Activated CD4-positive, alpha-beta memory T cell treated with anti-CD3 and anti-CD28 coated beads, Interleukin-2, amount 10 ng/mL, durations not matched to agents 7 days and 5 days (primary cell): ENCODE measurements around the gene CKMT1B. TPM values are rescaled to one million over a fixed set of nuclear protein-coding genes. Genes with fewer than 3 reads are reported as not detected.
"Not testable (repeated sequence)": the region's sequence is repeated elsewhere in the genome, so short reads cannot be mapped to it uniquely, and the experiment has no call there.

Source experiments
- CTCF ChIA-PET: fragments of 350-600 bp; sonication (Branson Sonifier 250); formaldehyde crosslinking; loops from one replicate; lab custom pipeline; 2021; ENCODE audit warnings: antibody characterized with exemption, inconsistent platforms; lab: Charles Lee
- POLR2A ChIA-PET: fragments of 350-600 bp; sonication (Branson Sonifier 250); formaldehyde crosslinking; loops from one replicate; lab custom pipeline; 2021; ENCODE audit warnings: antibody characterized with exemption; lab: Charles Lee
- DNase-seq: peaks from one replicate; pipeline ENCODE4 v3.0.0-alpha.2; 2020
- H3K27ac Mint-ChIP-seq: one replicate; pipeline ENCODE4 v1.8.0; 2021; ENCODE audit warnings: mild to moderate bottlenecking, mixed read lengths
- H3K27me3 Mint-ChIP-seq: one replicate; pipeline ENCODE4 v1.8.0; 2021; ENCODE audit warnings: mixed read lengths
- H3K36me3 Mint-ChIP-seq: one replicate; pipeline ENCODE4 v1.8.0; 2021; ENCODE audit warnings: low read depth, mixed read lengths
- H3K4me1 Mint-ChIP-seq: one replicate; pipeline ENCODE4 v1.8.0; 2021; ENCODE audit warnings: mixed read lengths
- H3K4me3 Mint-ChIP-seq: one replicate; pipeline ENCODE4 v1.8.0; 2021; ENCODE audit warnings: mild to moderate bottlenecking, mixed read lengths
- H3K9me3 Mint-ChIP-seq: one replicate; pipeline ENCODE4 v1.8.0; 2021; ENCODE audit warnings: mixed read lengths
- total RNA-seq, 2 experiments: library from RNA; stranded (reverse); gene quantifications; one replicate each; pipeline ENCODE4 v1.2.3, GENCODE V29; 2021

Gene CKMT1B
- total RNA-seq, 2 experiments from 2014 or later: not detected

DNA sequence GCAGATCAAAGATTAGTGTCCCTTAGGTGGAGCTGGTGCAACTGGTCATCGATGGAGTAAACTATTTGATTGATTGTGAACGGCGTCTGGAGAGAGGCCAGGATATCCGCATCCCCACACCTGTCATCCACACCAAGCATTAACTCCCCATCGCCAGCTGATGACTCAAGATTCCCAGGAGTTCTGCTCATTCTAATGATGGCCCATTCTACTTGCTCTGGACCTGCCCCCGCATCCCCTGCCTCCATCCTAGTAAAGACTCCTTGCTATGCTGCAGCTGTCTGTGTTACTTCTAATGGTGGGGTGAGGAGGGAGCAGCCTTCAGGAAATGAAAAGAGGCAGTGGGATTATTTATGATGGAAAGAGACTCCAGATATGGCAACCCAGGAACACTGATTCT is 5.3 kb downstream of the CKMT1B start:
- POLR2A ChIA-PET, CTCF ChIA-PET, H3K9me3 Mint-ChIP-seq, H3K4me1 Mint-ChIP-seq, DNase-seq, H3K36me3 Mint-ChIP-seq, H3K4me3 Mint-ChIP-seq, H3K27ac Mint-ChIP-seq: not testable (repeated sequence)
- H3K27me3 Mint-ChIP-seq: peaks cover 31% of the 10 kb centered on the region

DNA sequence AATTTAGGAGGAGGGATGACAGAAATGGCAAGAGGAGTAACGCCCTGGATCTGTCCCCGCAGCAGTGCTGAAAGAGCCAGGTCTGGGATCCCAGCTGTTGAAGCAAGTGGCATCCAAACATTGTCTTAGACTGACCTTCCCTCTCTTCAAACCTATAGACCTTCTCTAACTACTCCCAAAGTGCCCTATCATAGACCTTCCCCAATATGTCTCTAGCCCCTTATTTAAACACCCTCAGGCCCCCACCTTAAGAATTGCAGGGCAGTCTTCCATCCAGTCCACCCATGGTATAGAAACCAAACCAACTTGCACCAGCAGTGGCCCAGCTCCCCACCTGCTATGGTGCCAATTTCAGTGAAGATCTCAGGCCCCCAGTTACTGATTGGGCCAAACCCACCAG is 6.4 kb downstream of the CKMT1B start:
- H3K27ac Mint-ChIP-seq, H3K4me3 Mint-ChIP-seq, H3K9me3 Mint-ChIP-seq, H3K36me3 Mint-ChIP-seq, H3K4me1 Mint-ChIP-seq, DNase-seq, POLR2A ChIA-PET, CTCF ChIA-PET: not testable (repeated sequence)
- H3K27me3 Mint-ChIP-seq: peaks cover 33% of the 10 kb centered on the region

DNA sequence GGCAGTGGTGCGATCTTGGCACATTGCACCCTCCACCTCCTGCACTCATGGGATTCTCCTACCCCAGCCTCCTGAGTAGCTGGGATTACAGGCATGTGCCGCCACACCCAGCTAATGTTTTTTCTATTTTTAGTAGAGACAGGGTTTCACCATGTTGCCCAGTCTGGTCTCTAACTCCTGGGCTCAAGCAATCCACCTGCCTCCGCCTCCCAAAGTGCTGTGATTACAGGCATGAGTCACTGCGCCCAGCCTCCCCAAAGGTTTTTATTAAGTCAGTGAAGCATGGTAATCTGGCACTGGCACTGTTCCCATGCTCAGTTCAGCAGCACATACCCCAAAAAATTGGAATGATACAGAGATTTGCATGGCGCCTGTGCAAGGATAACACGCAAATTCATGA is 8.4 kb downstream of the CKMT1B start:
- H3K27me3 Mint-ChIP-seq: peaks cover 26% of the 10 kb centered on the region
- H3K36me3 Mint-ChIP-seq, H3K9me3 Mint-ChIP-seq, DNase-seq, CTCF ChIA-PET, H3K27ac Mint-ChIP-seq, H3K4me1 Mint-ChIP-seq, POLR2A ChIA-PET, H3K4me3 Mint-ChIP-seq: not testable (repeated sequence)

DNA sequence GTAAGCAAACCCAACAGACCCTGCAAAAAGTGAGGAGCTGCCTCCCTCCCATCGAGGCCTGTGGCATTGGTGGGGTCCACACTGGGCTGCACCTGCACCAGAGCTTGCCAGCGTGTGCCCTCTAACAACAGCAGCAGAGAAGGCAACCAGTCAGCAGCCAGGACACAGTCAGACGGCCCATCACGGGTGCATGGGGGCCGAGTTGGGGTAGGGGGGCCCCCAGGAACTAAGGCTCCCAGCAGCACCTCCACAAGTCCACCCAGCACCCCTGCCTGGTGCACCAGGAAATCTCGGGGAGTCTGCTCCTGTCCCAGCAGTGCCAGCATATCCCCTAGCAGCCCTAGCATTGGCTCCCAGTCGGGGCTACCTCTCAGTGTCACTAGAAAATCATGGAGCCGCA is 23.9 kb downstream of the CKMT1B start:
- POLR2A ChIA-PET, H3K27ac Mint-ChIP-seq, H3K36me3 Mint-ChIP-seq, CTCF ChIA-PET, H3K4me3 Mint-ChIP-seq, H3K9me3 Mint-ChIP-seq, DNase-seq, H3K4me1 Mint-ChIP-seq: not testable (repeated sequence)
- H3K27me3 Mint-ChIP-seq: peaks cover 13% of the 10 kb centered on the region

DNA sequence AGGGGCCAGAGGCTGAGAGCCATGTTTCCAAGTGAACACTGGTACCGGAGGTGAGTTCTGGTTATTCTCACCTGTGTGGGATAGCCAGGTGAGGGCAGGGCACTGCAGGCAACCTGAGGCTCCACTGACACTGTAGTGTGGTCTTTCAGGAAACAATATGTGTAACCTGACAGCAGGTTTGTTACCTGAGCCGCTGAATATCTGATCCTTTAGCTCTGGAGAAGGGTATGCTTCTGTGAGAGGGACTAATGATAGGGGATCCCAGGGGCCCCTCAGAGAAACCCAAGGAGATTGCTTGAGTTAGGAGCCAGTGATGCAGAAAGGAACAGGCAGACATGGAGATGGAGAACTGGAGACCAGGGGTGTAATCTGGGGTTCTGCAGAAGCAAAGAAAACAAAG is 24.9 kb downstream of the CKMT1B start, which contains the start of gene STRC:
Gene STRC (minus strand): TSS at position 101 of the 400 bp plus-strand sequence. CDS start 78 bp downstream, at position 23.
- peaks cover 16% of the 10 kb centered on the region for H3K27me3 Mint-ChIP-seq
- H3K9me3 Mint-ChIP-seq, DNase-seq, H3K27ac Mint-ChIP-seq, H3K4me1 Mint-ChIP-seq, H3K4me3 Mint-ChIP-seq, POLR2A ChIA-PET, CTCF ChIA-PET, H3K36me3 Mint-ChIP-seq: not testable (repeated sequence)

DNA sequence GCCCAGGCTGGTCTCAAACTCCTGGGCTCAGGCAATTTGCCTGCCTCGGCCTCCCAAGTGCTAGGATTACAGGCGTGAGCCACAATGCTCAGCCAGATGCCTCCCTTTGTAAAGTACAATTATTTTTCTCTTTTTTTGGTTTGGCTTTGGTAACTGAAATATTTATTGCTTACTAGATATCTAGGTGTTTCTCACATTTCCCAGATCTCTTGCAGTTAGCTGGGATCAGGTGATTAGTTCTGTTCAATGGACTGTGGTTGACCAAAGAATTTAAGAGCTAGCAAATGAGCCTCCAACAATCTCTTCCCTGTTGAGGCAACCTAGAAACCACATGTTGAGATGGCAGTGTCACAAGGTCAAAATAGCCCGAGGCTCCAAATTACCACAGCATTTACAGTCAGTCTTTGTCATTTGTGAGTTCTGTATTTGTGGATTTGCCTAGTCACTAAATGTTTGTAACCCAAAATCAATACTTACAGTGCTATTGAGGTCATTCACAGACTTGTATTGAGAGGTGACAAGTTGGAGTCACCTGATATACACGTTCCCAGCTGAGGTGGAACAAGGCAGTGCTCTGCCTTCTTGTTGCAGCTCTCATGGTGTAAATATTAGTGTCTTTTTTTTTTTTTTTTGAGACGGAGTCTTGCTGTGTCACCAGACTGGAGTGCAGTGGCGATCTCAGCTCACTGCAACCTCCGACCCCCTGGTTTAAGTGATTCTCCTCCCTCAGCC is 28.4 kb downstream of the CKMT1B start:
- DNase-seq, H3K4me3 Mint-ChIP-seq, H3K9me3 Mint-ChIP-seq, H3K27ac Mint-ChIP-seq, CTCF ChIA-PET, H3K4me1 Mint-ChIP-seq, H3K36me3 Mint-ChIP-seq, POLR2A ChIA-PET: not testable (repeated sequence)
- peaks cover 22% of the 10 kb centered on the region for H3K27me3 Mint-ChIP-seq

DNA sequence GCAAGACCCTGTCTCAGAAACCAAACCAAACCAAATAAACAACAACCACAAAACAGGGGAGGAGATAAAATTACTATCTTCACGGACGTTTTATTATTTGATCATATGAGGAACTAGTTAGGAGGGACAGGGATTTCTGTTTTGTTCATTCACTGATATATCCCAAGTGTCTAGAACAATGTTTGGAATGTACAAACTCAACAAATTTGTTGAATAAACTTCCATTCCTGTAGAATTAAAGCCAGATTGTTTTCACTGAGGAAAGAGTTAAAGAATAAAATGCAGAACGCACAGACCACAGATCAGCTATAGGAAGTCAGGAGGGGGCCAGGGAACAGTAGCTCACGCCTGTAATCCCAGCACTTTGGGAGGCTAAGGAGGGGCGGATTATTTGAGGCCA is 31.3 kb downstream of the CKMT1B start:
- no peak overlapping the region for H3K27ac Mint-ChIP-seq
- CTCF ChIA-PET: no interaction called here

DNA sequence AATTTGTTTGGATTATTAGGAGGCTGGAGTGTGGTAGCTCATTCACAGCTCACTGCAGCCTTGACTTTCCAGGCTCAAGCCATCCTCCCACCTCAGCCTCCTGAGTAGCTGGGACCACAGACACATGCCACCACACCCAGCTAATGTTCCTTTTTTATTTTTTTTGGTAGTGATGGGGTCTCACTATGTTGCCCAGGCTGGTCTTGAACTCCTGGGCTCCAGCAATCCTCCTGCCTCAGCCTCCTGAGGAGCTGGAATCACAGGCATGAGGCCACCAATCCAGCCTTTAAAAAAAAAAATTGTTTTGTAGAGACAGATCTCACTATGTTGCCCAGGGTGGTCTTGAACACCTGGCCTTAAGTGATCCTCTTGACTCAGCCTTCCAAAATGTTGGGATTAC is 33.1 kb downstream of the CKMT1B start:
- H3K4me1 Mint-ChIP-seq, H3K36me3 Mint-ChIP-seq, DNase-seq, H3K4me3 Mint-ChIP-seq, CTCF ChIA-PET, POLR2A ChIA-PET, H3K27ac Mint-ChIP-seq, H3K27me3 Mint-ChIP-seq, H3K9me3 Mint-ChIP-seq: not testable (repeated sequence)

More for the DNA sequence above, 31.3 kb downstream of the CKMT1B start:
- no peaks in the 10 kb centered on the region for H3K4me1 Mint-ChIP-seq
- POLR2A ChIA-PET: no interaction called here
- H3K27me3 Mint-ChIP-seq: peaks cover 16% of the 10 kb centered on the region
- no peak for DNase-seq
- H3K9me3 Mint-ChIP-seq: no peaks in the 10 kb centered on the region
- H3K4me3 Mint-ChIP-seq: no peak overlapping the region
- H3K36me3 Mint-ChIP-seq: no peaks in the 10 kb centered on the region

DNA sequence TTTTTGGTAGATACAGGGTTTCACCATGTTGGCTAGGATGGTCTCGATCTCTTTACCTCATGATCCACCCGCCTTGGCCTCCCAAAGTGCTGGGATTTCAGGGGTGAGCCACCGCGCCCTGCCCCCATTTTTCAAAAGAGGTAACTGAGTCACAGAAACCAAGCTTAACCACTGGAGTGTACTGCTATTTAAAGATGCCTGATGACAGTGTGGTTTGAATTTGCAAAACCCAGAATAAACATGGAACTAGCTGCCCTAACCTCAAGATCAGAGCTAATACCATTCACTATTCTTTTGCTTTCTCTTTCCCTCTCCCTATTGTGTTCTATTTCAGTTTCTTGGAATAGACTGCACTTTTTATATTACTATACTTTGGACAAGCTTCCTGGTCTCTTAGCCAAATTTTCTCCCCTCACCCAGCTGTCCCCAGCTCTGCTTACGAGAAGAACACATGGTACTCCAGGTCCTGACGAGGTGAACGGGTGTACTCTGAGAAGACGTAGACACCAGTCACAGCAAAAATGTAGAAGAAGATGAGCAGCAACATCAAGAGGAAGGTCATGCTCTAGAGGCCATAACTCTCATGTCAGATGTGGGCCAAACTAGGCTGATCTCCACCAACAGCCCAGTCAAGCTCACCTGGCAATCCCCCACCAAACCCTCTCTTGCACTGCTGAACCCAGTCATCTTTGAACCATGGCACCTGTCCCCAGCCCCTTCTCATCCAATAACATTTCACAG is 44.8 kb downstream of the CKMT1B start:
- CTCF ChIA-PET, H3K27me3 Mint-ChIP-seq, H3K9me3 Mint-ChIP-seq, DNase-seq, H3K36me3 Mint-ChIP-seq, H3K4me3 Mint-ChIP-seq, H3K27ac Mint-ChIP-seq, POLR2A ChIA-PET, H3K4me1 Mint-ChIP-seq: not testable (repeated sequence)

Other genes starting within 250 kb of the CKMT1B start
- 10 to 100 TPM; 29.4 to 30.1 TPM for gene ZSCAN29, start 223.0 kb upstream of the CKMT1B start, total RNA-seq
- 10 to 100 TPM; 30.4 to 34.7 TPM for gene TUBGCP4, start 222.9 kb upstream of the CKMT1B start, total RNA-seq
- 10 to 100 TPM; 26.6 to 28.1 TPM for gene TP53BP1, start 100.9 kb upstream of the CKMT1B start, total RNA-seq
- 1 to 10 TPM; 8.7 to 9.3 TPM for gene MAP1A, start 76.4 kb upstream of the CKMT1B start, total RNA-seq
- gene PPIP5K1, start 3.8 kb upstream of the CKMT1B start, total RNA-seq: 10 to 100 TPM; 28.2 to 33.0 TPM
- under 1 TPM; 0.45 to 0.75 TPM for gene STRC, start 24.8 kb downstream of the CKMT1B start, total RNA-seq
- gene CATSPER2, start 54.8 kb downstream of the CKMT1B start, total RNA-seq: 1 to 10 TPM; 3.0 to 4.7 TPM
- gene CKMT1A, start 99.8 kb downstream of the CKMT1B start, total RNA-seq: not detected
- 100 to 1,000 TPM; 290 TPM for gene PDIA3, start 152.4 kb downstream of the CKMT1B start, total RNA-seq
- under 1 TPM; 0.25 to 0.33 TPM for gene ELL3, start 182.9 kb downstream of the CKMT1B start, total RNA-seq
- 100 to 1,000 TPM; 907 to 928 TPM for gene SERF2, start 198.3 kb downstream of the CKMT1B start, total RNA-seq
- gene SERINC4, start 206.2 kb downstream of the CKMT1B start, total RNA-seq: under 1 TPM; 0.15 to 0.18 TPM
- gene HYPK, start 206.6 kb downstream of the CKMT1B start, total RNA-seq: 10 to 100 TPM; 14.3 to 14.4 TPM
- gene MFAP1, start 230.7 kb downstream of the CKMT1B start, total RNA-seq: 10 to 100 TPM; 34.4 to 37.3 TPM
- 10 to 100 TPM; 72.2 to 74.7 TPM for gene WDR76, start 233.0 kb downstream of the CKMT1B start, total RNA-seq